Ovary (tissue), 9 donors: ENCODE measurements around the gene BCL7A. TPM values are rescaled to one million over a fixed set of nuclear protein-coding genes. Genes with fewer than 3 reads are reported as not detected.

Experiments used
- DNase-seq, 5 donors: peaks; one replicate each; pipeline ENCODE4 v3.0.0-alpha.2; 2019 to 2020
- H3K27ac ChIP-seq, 2 donors: fragments of 200-600 bp; one replicate each; pipeline versions ENCODE4 v1.5.1 to v1.8.0; 2019 to 2022
- H3K27me3 ChIP-seq: fragments of 200-600 bp; one replicate; pipeline ENCODE4 v1.8.0; 2022
- H3K36me3 ChIP-seq: fragments of 200-600 bp; sonication (generic); one replicate; pipeline ENCODE4 v1.5.1; 2019
- H3K4me1 ChIP-seq: one replicate; pipeline ENCODE4 v1.8.1; 2013; ENCODE audit warnings: mild to moderate bottlenecking, moderate library complexity; ENCODE audit not compliant: insufficient read depth
- H3K4me3 ChIP-seq: fragments of 200-600 bp; sonication (generic); one replicate; pipeline ENCODE4 v1.5.1; 2017
- H3K9me3 ChIP-seq, 2 donors: fragments of 200-600 bp in 1 of 2; sonication (generic) in 1 of 2; one replicate each; pipeline versions ENCODE4 v1.5.1 to v1.8.1; 2013 to 2019; ENCODE audit warnings: mild to moderate bottlenecking in 1 of 2, moderate library complexity in 1 of 2
- CTCF ChIP-seq, 3 donors: fragments of 450-650 bp in 2 of 3; fragments of 200-600 bp in 1 of 3; IDR thresholded peaks; one replicate each; pipeline versions ENCODE4 v1.5.1 to v1.8.0; 2016 to 2022; ENCODE audit warnings: antibody characterized with exemption in 3 of 3, mild to moderate bottlenecking in 1 of 3
- EP300 ChIP-seq: sonication (generic); formaldehyde crosslinking; IDR thresholded peaks from one replicate; pipeline ENCODE4 v1.6.1; 2017; ENCODE audit warnings: antibody characterized with exemption
- POLR2A ChIP-seq: fragments of 450-650 bp; IDR thresholded peaks from one replicate; pipeline ENCODE4 v1.6.1; 2017; ENCODE audit warnings: antibody characterized with exemption, mild to moderate bottlenecking, moderate library complexity
- WGBS, 3 donors: extraction: QIAGEN DNeasy Blood & Tissue Kit in 1 of 3; methylation state at CpG; one replicate each; pipeline versions ENCODE4 v1.1.5 to v1.1.7; 2013 to 2017; 5-methylcytosine and 5-hydroxymethylcytosine counted together
- intact Hi-C, 4 donors: fragments of 100-400 bp; cut with DNase I; formaldehyde crosslinking; loops; one replicate each; pipeline versions ENCODE4 v1.11.0 to v1.15.1; 2022 to 2023
- polyA plus RNA-seq, 2 donors: library from polyadenylated mRNA; stranded (reverse); fragments of 200-250 nt in 1 of 2; fragments of 350-450 nt in 1 of 2; fragmentation: Illumina TruSeq in 1 of 2; extraction: RNeasy Lipid Tissue Mini Kit (QIAGEN cat#74804) in 1 of 2; gene quantifications; one replicate each; pipeline ENCODE4 v1.2.3, GENCODE V29; 2013 to 2014
- total RNA-seq, 7 donors: library from RNA; depleted of rRNA in 2 of 7; stranded (reverse); fragments of >200 nt in 2 of 7; fragmentation: NEBNext Ultra II Directional in 3 of 7; extraction: Animal tissue kit (Norgen Biotek cat#: 25700) in 3 of 7; gene quantifications; one replicate each; pipeline versions ENCODE4 v1.1.0 to v1.2.4, GENCODE V29; 2016 to 2023
- donor health status: DM: no; HTN: no; CAD: no; lungs with moderate emphysema.
- donor health status: DM: no; HTN: no; CAD: no.
- donor health status: Bipolar disorder and iron deficiency.
- donor health status: DM: yes; HTN: yes; CAD: no.
- donor health status: DM: no; HTN: no; CAD: no.
- donor health status: DM: yes; HTN: yes; CAD: no.

The BCL7A gene
- total and polyA plus RNA-seq, 9 donors: 4.4 to 9.1 (median 6.4) TPM

GRCh38 chr12:122079033-122079531, 57.4 kb downstream of the BCL7A start:
- Histone ChIP-seq H3K9me3 (no peaks in the 10 kb centered on the region), H3K4me3 (peak overlapping the region; percentile 64), H3K4me1 (peaks cover 11% of the 10 kb centered on the region), H3K36me3 (no peaks in the 10 kb centered on the region), H3K27me3 (no peaks in the 10 kb centered on the region), H3K27ac (peak overlapping the region in 1 of 2 donors; percentile 70)
- no peak for TF ChIP-seq EP300
- no peak for TF ChIP-seq CTCF (IDR thresholded peaks at IDR 0.05)
- no peak for TF ChIP-seq POLR2A
- intact Hi-C loops: no loop called here
- 0 to 1% (median 1%) methylated on average over 33 to 38 of the region's 38 CpGs for WGBS, 3 donors
- DNase-seq: peak in 3 of 5 donors; percentile 58 to 64 (median 62)

GRCh38 chr12:122079532-122080081, 57.9 kb downstream of the BCL7A start:
- Histone ChIP-seq H3K4me3 (peak overlapping the region; percentile 64), H3K4me1 (peaks cover 13% of the 10 kb centered on the region)
- 0 to 1% (median 0%) methylated on average over 13 of the region's 13 CpGs for WGBS, 3 donors

GRCh38 chr12:122080149-122081082, 58.7 kb downstream of the BCL7A start:
- Histone ChIP-seq H3K27me3 (no peaks in the 10 kb centered on the region), H3K9me3 (no peaks in the 10 kb centered on the region), H3K4me1 (peaks cover 13% of the 10 kb centered on the region), H3K4me3 (peak overlapping the region; percentile 64), H3K27ac (peak overlapping the region in 1 of 2 donors; percentile 70), H3K36me3 (no peaks in the 10 kb centered on the region)
- peak in 4 of 5 donors; percentile 69 to 79 (median 76) for DNase-seq
- intact Hi-C loops: loop anchor here in 2 of 4 donors (2.0 kb wide), 2 partner anchors 16 to 20 kb away; no protein-coding TSS in a partner anchor
- TF ChIP-seq POLR2A (peak; percentile 51), CTCF (IDR thresholded peaks at IDR 0.05) (no peak)
- WGBS, 3 donors: 1 to 2% (median 2%) methylated on average over 18 of the region's 18 CpGs

More at GRCh38 chr12:122079532-122080081, 57.9 kb downstream of the BCL7A start:
- Histone ChIP-seq H3K36me3 (no peaks in the 10 kb centered on the region), H3K27me3 (no peaks in the 10 kb centered on the region), H3K9me3 (no peaks in the 10 kb centered on the region), H3K27ac (peak overlapping the region in 1 of 2 donors; percentile 70)
- no peak for TF ChIP-seq EP300
- TF ChIP-seq POLR2A: no peak
- no peak for TF ChIP-seq CTCF (IDR thresholded peaks at IDR 0.05)
- peak in 1 of 5 donors; percentile 45 for DNase-seq
- intact Hi-C loops: loop anchor here in 2 of 4 donors (2.0 kb wide), 2 partner anchors 15 to 19 kb away; no protein-coding TSS in a partner anchor

- DNase-seq: peak in 2 of 5 donors; percentile 37 to 58
- 10 to 31% (median 12%) methylated on average over 9 of the region's 9 CpGs for WGBS, 3 donors
- H3K27me3 ChIP-seq: no peaks in the 10 kb centered on the region
- H3K4me3 ChIP-seq: peak overlapping the region; percentile 64
- H3K9me3 ChIP-seq: no peaks in the 10 kb centered on the region
- no peaks in the 10 kb centered on the region for H3K36me3 ChIP-seq
- TF ChIP-seq POLR2A (no peak), CTCF (IDR thresholded peaks at IDR 0.05) (no peak)
- peaks cover 15% of the 10 kb centered on the region for H3K4me1 ChIP-seq
- intact Hi-C loops: loop anchor here in 2 of 4 donors (2.0 kb wide), 2 partner anchors 16 to 20 kb away; no protein-coding TSS in a partner anchor
- peak overlapping the region; percentile 28 to 70 for H3K27ac ChIP-seq
Observed at GRCh38 chr12:122081083-122081696, 59.5 kb downstream of the BCL7A start.
